Adrenal gland (tissue), 12 donors: ENCODE results near the gene NFKBIE. TPM values are rescaled to one million over a fixed set of nuclear protein-coding genes. Genes with fewer than 3 reads are reported as not detected.

ENCODE experiments used
- DNase-seq, 7 donors: peaks; one replicate each; pipeline ENCODE4 v3.0.0-alpha.2; 2019 to 2020
- H3K27ac ChIP-seq, 5 donors: fragments of 200-600 bp; sonication (generic) in 4 of 5; 1 replicate in 3 of 5; 2 replicates in 2 of 5; pipeline versions ENCODE4 v1.5.1 to v1.8.0; 2016 to 2020; ENCODE audit warnings: mild to moderate bottlenecking in 1 of 5
- H3K27me3 ChIP-seq: fragments of 200-600 bp; 2 replicates; pipeline ENCODE4 v1.8.0; 2021
- H3K36me3 ChIP-seq, 2 donors: fragments of 200-600 bp; replicated peaks in 1 of 2; 1 replicate in 1 of 2; 2 replicates in 1 of 2; pipeline versions ENCODE4 v1.5.1 to v1.8.0; 2018 to 2022
- H3K4me1 ChIP-seq, 2 donors: fragments of 200-600 bp; replicated peaks in 1 of 2; 1 replicate in 1 of 2; 2 replicates in 1 of 2; pipeline versions ENCODE4 v1.5.1 to v1.8.0; 2018 to 2021
- H3K4me3 ChIP-seq, 4 donors: fragments of 200-600 bp; sonication (generic) in 3 of 4; one replicate each; pipeline ENCODE4 v1.5.1; 2016 to 2018
- H3K9me3 ChIP-seq, 3 donors: fragments of 200-600 bp; sonication (generic) in 1 of 3; replicated peaks in 1 of 3; 1 replicate in 2 of 3; 2 replicates in 1 of 3; pipeline versions ENCODE4 v1.5.1 to v1.8.0; 2016 to 2021
- POLR2A ChIP-seq, 2 donors: fragments of 450-650 bp; IDR thresholded peaks; one replicate each; pipeline ENCODE4 v1.6.1; 2017; ENCODE audit warnings: antibody characterized with exemption in 2 of 2, mild to moderate bottlenecking in 2 of 2, moderate library complexity in 1 of 2
- WGBS, 4 donors: extraction: QIAGEN DNeasy Blood & Tissue Kit in 2 of 4; methylation state at CpG; one replicate each; pipeline versions ENCODE4 v1.1.5 to v1.1.7; 2013 to 2017; 5-methylcytosine and 5-hydroxymethylcytosine counted together
- intact Hi-C, 2 donors: fragments of 100-400 bp; cut with DNase I; formaldehyde crosslinking; loops; one replicate each; pipeline versions ENCODE4 v1.14.1 to v1.15.0; 2022 to 2023
- polyA plus RNA-seq, 3 donors: library from polyadenylated mRNA; stranded (reverse); fragments of 200-250 nt in 2 of 3; fragments of 350-450 nt in 1 of 3; fragmentation: Illumina TruSeq in 1 of 3; extraction: RNeasy Lipid Tissue Mini Kit (QIAGEN cat#74804) in 1 of 3; gene quantifications; one replicate each; pipeline ENCODE4 v1.2.3, GENCODE V29; 2013 to 2014
- total RNA-seq, 9 donors: library from RNA; depleted of rRNA in 4 of 9; stranded (reverse); fragments of >200 nt in 4 of 9; fragments of 120-200 nt in 1 of 9; fragmentation: NEBNext Ultra II Directional in 1 of 9; extraction: Animal tissue kit (Norgen Biotek cat#: 25700) in 1 of 9; gene quantifications; one replicate each; pipeline versions ENCODE4 v1.1.0 to v1.2.4, GENCODE V29; 2013 to 2023
- TF ChIP-seq, protein P1 (sequence below), 6 experiments: fragments of 450-650 bp in 4 of 6; fragments of 200-600 bp in 2 of 6; sonication (generic) in 1 of 6; IDR thresholded peaks; 1 replicate in 5 of 6; 2 replicates in 1 of 6; pipeline versions ENCODE4 v1.5.1 to v1.8.0; 2016 to 2021; ENCODE audit warnings: antibody characterized with exemption in 6 of 6, mild to moderate bottlenecking in 2 of 6, moderate library complexity in 1 of 6
- donor health status: healthy with polysubstance abuse.
- donor health status: Bipolar disorder and iron deficiency.
- donor health status: DM: yes; HTN: yes; CAD: no.
- donor health status: DM: no; HTN: no; CAD: no.
- donor health status: DM: no; HTN: no; CAD: no.
- donor health status: DM: yes; HTN: yes; CAD: no.

NFKBIE gene
- total and polyA plus RNA-seq, 12 donors: 4.8 to 31.2 (median 10.4) TPM

DNA sequence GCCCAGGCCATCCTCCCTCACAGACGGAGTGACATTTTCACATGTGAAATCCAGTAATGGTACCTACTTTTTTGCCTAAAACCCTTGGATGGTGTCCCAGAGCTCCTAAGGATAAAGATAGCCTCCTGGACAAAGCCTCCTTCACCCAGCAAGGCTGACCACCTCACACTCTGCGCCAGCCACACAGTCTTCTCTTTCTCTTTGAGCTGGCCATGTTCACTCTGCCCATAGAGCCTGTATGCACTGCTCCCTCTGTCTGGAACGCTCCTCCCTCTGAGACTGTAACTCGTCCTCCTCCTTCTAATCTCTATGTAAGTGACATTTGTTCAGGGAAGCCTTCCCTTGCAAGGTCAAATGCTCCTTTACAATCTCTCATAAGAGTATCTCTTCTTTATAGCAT, 19.5 kb upstream of the NFKBIE start:
- WGBS, 4 donors: 45 to 66% (median 57%) methylated on average over 4 of the region's 4 CpGs
- Histone ChIP-seq H3K27ac (no peak overlapping the region), H3K27me3 (peaks cover 21% of the 10 kb centered on the region)

DNA sequence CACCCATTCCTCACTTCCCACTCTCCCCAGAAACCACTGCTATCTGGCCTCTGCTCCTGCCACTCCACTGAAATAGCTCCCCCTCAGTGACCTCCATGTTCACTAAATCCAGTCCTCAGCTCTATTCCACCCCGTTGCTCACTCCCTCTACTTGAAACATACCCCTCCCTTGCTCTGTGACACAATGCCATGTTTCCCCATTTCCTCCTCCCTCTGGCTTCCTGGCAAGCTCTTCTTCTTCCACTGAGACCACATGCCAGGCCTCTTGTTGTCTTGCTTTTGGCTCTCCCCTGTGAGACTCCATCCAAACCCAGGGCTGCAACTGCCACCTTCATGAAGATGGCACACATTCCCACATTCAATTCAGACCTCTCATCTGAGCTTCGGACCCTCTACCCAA, 18.8 kb upstream of the NFKBIE start:
- Histone ChIP-seq H3K4me3 (no peak overlapping the region), H3K4me1 (no peaks in the 10 kb centered on the region), H3K36me3 (no peaks in the 10 kb centered on the region), H3K9me3 (no peaks in the 10 kb centered on the region), H3K27ac (no peak overlapping the region), H3K27me3 (peaks cover 17% of the 10 kb centered on the region)
- 37 to 52% (median 43%) methylated on average over 2 of the region's 2 CpGs for WGBS, 4 donors
- no peak for DNase-seq
- intact Hi-C loops: no loop called here
- no peak for TF ChIP-seq POLR2A (IDR thresholded peaks at IDR 0.05)
- TF ChIP-seq, protein P1, sequence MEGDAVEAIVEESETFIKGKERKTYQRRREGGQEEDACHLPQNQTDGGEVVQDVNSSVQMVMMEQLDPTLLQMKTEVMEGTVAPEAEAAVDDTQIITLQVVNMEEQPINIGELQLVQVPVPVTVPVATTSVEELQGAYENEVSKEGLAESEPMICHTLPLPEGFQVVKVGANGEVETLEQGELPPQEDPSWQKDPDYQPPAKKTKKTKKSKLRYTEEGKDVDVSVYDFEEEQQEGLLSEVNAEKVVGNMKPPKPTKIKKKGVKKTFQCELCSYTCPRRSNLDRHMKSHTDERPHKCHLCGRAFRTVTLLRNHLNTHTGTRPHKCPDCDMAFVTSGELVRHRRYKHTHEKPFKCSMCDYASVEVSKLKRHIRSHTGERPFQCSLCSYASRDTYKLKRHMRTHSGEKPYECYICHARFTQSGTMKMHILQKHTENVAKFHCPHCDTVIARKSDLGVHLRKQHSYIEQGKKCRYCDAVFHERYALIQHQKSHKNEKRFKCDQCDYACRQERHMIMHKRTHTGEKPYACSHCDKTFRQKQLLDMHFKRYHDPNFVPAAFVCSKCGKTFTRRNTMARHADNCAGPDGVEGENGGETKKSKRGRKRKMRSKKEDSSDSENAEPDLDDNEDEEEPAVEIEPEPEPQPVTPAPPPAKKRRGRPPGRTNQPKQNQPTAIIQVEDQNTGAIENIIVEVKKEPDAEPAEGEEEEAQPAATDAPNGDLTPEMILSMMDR (IDR thresholded peaks at IDR 0.05): no peak

More for the DNA sequence above, 19.5 kb upstream of the NFKBIE start:
- intact Hi-C loops: no loop called here
- Histone ChIP-seq H3K9me3 (no peaks in the 10 kb centered on the region), H3K4me1 (no peaks in the 10 kb centered on the region), H3K36me3 (no peaks in the 10 kb centered on the region), H3K4me3 (no peak overlapping the region)
- TF ChIP-seq, protein P1 (IDR thresholded peaks at IDR 0.05): no peak
- TF ChIP-seq POLR2A (IDR thresholded peaks at IDR 0.05): no peak
- no peak for DNase-seq

DNA sequence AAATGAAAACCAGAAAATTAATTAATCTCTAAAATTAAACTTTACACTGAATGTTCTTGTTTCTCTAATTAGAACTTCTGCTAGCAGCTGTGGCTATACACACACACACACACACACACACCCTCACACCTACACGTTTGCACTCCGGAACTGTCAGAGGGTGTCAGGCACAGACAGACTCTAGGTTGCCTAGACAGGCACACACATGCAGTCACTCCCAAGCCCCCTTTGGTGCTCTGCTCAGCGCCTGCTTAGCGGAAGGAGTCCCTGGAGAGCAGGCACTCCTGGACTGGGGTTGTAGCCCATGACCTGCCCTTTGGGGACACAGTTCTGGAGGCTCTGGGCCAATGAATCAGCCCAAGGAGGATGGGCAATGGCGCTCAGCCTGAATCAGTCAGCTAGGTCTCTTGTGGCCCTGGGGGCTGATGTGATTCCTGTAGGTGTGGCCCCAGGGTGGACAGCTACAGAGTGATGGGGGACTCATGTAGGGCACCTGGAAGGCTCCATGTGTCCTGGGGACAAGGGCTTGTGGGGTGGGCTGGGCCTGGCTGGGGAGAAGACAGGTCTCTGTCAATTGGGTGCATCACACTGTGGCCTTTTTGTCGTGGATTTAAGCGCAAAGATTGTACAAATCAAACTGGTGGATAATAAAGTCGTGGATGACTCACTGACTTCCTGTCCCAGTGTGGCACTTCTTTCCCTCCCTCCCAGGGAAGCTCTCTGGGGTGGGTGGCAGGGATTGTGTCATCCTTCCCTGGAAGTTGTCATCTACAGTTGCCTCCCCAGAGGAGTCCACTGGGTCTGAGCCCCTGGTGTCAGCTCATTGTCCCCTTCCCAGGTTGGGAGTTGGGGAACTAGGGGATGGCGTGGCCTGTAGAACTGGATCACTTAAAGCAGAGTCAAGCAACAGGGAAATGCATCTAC, 13.7 kb upstream of the NFKBIE start:
- H3K36me3 ChIP-seq: no peaks in the 10 kb centered on the region
- H3K4me3 ChIP-seq: no peak overlapping the region
- peaks cover 0 to 8% of the 10 kb centered on the region in 2 donors for H3K4me1 ChIP-seq
- DNase-seq: no peak
- intact Hi-C loops: no loop called here
- H3K27me3 ChIP-seq: peaks cover 34% of the 10 kb centered on the region
- TF ChIP-seq, protein P1 (IDR thresholded peaks at IDR 0.05): no peak
- TF ChIP-seq POLR2A (IDR thresholded peaks at IDR 0.05): no peak
- no peaks in the 10 kb centered on the region for H3K9me3 ChIP-seq
- no peak overlapping the region for H3K27ac ChIP-seq
- WGBS, 4 donors: 60 to 82% (median 69%) methylated on average over 7 to 9 of the region's 9 CpGs

DNA sequence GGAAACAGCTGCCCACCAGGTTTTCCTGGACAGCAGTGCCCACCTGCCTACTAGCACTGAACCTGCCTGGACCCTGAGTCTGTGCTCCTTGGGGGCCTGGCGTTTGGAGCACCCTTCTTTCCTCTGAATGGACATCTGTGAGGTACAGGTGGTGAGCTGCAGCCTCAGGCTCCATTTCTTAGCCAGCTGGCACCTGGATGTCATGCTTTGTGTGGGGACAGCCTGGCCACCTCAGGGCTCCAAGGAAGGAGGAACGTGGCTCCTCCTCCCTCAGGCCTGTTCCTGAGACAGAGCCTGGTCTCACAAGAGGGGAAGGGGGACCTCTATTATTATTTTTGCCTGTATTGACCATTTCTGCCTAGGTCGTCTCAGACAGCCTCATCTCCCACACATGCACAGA, 13.0 kb upstream of the NFKBIE start:
- H3K4me1 ChIP-seq: peaks cover 0 to 8% of the 10 kb centered on the region in 2 donors
- peaks cover 41% of the 10 kb centered on the region for H3K27me3 ChIP-seq
- 59 to 71% (median 66%) methylated on average over 2 to 3 of the region's 3 CpGs for WGBS, 4 donors
- no peak overlapping the region for H3K4me3 ChIP-seq
- DNase-seq: no peak
- H3K9me3 ChIP-seq: no peaks in the 10 kb centered on the region
- TF ChIP-seq, protein P1 (IDR thresholded peaks at IDR 0.05): no peak
- TF ChIP-seq POLR2A (IDR thresholded peaks at IDR 0.05): no peak
- H3K36me3 ChIP-seq: no peaks in the 10 kb centered on the region
- H3K27ac ChIP-seq: no peak overlapping the region
- intact Hi-C loops: no loop called here
